ENCODE results near the gene CEP152. TPM values are rescaled to one million over a fixed set of nuclear protein-coding genes. Genes with fewer than 3 reads are reported as not detected.

The CEP152 gene
- total and polyA plus RNA-seq, 4 donors = 0.30 to 9.7 (median 3.5) TPM

DNA sequence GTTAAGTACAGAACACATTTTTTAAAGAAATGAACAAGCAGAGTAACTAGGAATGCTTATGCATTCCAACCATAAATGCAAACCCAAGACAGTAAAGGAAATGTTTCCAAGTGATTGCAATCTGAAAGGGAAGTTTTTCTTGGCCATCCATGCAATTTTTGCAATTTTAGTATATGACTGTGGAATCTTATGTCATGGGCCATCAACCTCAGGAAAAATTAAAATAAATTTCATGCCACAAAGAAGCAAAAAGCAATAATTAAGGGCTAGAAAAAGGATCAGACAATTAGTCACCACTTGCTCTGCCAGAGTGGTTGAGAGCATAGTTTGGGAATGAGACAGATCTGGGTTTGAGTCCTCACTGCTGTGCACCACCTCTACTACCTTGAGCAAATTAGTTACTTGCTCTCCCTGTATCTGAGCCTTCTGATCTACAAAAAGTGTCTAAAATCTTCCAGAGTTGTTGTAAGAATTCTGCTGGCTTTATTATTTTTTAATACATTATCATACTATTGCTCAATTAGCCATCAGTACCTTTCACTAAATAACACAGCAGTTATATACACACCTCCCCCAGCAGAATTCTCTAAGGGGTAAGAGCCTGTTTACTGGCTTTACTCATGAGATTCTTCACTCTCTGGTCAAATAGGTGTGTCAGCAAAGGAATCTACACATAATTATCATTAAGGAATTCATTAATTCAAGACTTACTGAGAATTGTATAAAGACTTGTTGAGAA, 115.6 kb downstream of the CEP152 start:
- DNase-seq (ENCODE audit: low spot score) = no peak
- H3K4me3 ChIP-seq (ENCODE audit: low read depth in 1 of 3, low read length in 3 of 3) = no peak overlapping the region
- H3K9me3 ChIP-seq (ENCODE audit: control insufficient read depth in 4 of 4, low read length in 3 of 4) = no peaks in the 10 kb centered on the region
- no peaks in the 10 kb centered on the region for H3K4me1 ChIP-seq (ENCODE audit: control insufficient read depth in 4 of 4, insufficient read depth in 4 of 4, low read length in 3 of 4)
- no peaks in the 10 kb centered on the region for H3K36me3 ChIP-seq (ENCODE audit: control insufficient read depth in 4 of 4, insufficient read depth in 3 of 4, low read depth in 1 of 4, low read length in 3 of 4)
- no peaks in the 10 kb centered on the region for H3K27me3 ChIP-seq (ENCODE audit: control insufficient read depth in 4 of 4, insufficient read depth in 4 of 4, low read length in 3 of 4)
- TF ChIP-seq FOXA1 (IDR thresholded peaks at IDR 0.05) = no peak
- TF ChIP-seq HNF4A (conservative IDR thresholded peaks at IDR 0.05) = no peak
- TF ChIP-seq YY1 (IDR thresholded peaks at IDR 0.05) = no peak
- no peak for TF ChIP-seq ATF3 (IDR thresholded peaks at IDR 0.05)
- H3K27ac ChIP-seq (ENCODE audit: low read depth in 1 of 2, low read length in 2 of 2) = no peak overlapping the region
- H3K9ac ChIP-seq (ENCODE audit: low read depth in 1 of 2, low read length in 2 of 2) = no peak overlapping the region

- no peaks in the 10 kb centered on the region for H3K9me3 ChIP-seq (ENCODE audit: control insufficient read depth in 4 of 4, low read length in 3 of 4)
- H3K36me3 ChIP-seq (ENCODE audit: control insufficient read depth in 4 of 4, insufficient read depth in 3 of 4, low read depth in 1 of 4, low read length in 3 of 4) = no peaks in the 10 kb centered on the region
- TF ChIP-seq ATF3 (IDR thresholded peaks at IDR 0.05) (no peak), SP1 (IDR thresholded peaks at IDR 0.05) (no peak), GABPA (IDR thresholded peaks at IDR 0.05 in 1 of 2, conservative IDR thresholded peaks at IDR 0.05 in 1 of 2) (no peak), YY1 (IDR thresholded peaks at IDR 0.05) (no peak), FOXA2 (IDR thresholded peaks at IDR 0.05) (no peak), FOXA1 (IDR thresholded peaks at IDR 0.05) (no peak), HNF4A (conservative IDR thresholded peaks at IDR 0.05) (no peak), RAD21 (IDR thresholded peaks at IDR 0.05) (no peak), JUND (IDR thresholded peaks at IDR 0.05) (no peak), MAX (IDR thresholded peaks at IDR 0.05) (no peak), REST (IDR thresholded peaks at IDR 0.05) (no peak), RXRA (IDR thresholded peaks at IDR 0.05) (no peak), TAF1 (conservative IDR thresholded peaks at IDR 0.05) (no peak), HNF4G (IDR thresholded peaks at IDR 0.05) (no peak), NR2F2 (IDR thresholded peaks at IDR 0.05) (no peak)
- TF ChIP-seq, protein P1, sequence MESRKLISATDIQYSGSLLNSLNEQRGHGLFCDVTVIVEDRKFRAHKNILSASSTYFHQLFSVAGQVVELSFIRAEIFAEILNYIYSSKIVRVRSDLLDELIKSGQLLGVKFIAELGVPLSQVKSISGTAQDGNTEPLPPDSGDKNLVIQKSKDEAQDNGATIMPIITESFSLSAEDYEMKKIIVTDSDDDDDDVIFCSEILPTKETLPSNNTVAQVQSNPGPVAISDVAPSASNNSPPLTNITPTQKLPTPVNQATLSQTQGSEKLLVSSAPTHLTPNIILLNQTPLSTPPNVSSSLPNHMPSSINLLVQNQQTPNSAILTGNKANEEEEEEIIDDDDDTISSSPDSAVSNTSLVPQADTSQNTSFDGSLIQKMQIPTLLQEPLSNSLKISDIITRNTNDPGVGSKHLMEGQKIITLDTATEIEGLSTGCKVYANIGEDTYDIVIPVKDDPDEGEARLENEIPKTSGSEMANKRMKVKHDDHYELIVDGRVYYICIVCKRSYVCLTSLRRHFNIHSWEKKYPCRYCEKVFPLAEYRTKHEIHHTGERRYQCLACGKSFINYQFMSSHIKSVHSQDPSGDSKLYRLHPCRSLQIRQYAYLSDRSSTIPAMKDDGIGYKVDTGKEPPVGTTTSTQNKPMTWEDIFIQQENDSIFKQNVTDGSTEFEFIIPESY (IDR thresholded peaks at IDR 0.05) = no peak
Observed at GRCh38 chr15:48693484-48693883, 117.4 kb downstream of the CEP152 start.

More at GRCh38 chr15:48693484-48693883, 117.4 kb downstream of the CEP152 start:
- no peak overlapping the region for H3K4me3 ChIP-seq (ENCODE audit: low read depth in 1 of 3, low read length in 3 of 3)
- no peak overlapping the region for H3K9ac ChIP-seq (ENCODE audit: low read depth in 1 of 2, low read length in 2 of 2)
- DNase-seq (ENCODE audit: low spot score) = no peak
- no peaks in the 10 kb centered on the region for H3K27me3 ChIP-seq (ENCODE audit: control insufficient read depth in 4 of 4, insufficient read depth in 4 of 4, low read length in 3 of 4)
- H3K4me1 ChIP-seq (ENCODE audit: control insufficient read depth in 4 of 4, insufficient read depth in 4 of 4, low read length in 3 of 4) = no peaks in the 10 kb centered on the region
- H3K27ac ChIP-seq (ENCODE audit: low read depth in 1 of 2, low read length in 2 of 2) = no peak overlapping the region
